Stimulated activated CD8-positive, alpha-beta memory T cell treated with anti-CD3 and anti-CD28 coated beads, Interleukin-2, amount 100 ng/mL, for 1 hour (primary cell): ENCODE results near the gene GABRA5.
"Not testable (repeated sequence)": the region's sequence is repeated elsewhere in the genome, so short reads cannot be mapped to it uniquely, and the experiment has no call there.

Source experiments
- DNase-seq, 2 donors: peaks; one replicate each; pipeline ENCODE4 v3.0.0-alpha.2; 2020; ENCODE audit warnings: low read depth in 2 of 2

Gene GABRA5

DNA sequence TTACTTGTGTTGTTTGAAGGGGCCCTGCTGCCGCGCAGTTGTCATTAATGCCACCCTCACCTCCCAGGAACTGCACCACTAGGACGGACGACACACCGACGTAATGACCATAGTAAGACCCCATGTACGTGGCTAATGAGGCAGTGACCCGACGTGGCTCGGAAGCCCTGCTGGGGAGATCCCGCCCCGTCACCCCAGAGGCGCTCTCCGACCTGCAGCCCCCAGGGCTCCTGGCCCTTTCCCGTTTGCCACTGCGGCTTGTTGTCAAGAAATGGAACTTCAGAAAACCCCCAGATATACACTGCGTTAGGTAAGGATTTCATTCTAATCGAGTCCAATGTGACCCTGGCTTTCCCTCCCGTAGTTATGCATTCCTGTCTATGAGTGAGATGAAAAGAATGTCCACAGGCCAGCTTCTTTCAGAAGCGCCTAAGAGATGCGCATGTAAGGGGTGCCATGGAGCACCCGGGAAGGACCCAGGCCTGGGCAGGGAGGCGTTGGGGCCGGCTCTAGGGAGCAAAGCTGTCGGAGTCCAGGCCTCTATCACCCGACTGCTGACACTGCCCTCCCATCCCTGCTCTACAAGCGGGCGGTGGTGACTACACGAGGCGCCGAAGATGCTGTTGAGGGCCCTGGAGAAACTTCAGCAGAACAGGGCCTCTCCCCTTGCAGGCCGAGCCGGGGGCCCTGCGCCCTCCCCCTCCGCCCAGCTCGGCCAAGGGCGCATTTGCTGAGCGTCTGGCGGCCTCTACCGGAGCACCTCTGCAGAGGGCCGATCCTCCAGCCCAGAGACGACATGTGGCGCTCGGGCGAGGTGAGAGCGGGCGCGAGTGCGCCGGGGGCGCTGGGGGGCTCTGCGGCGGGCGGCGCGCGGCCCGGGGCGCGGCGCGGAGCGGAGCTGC lies at the start of gene GABRA5:
Gene GABRA5 (plus strand): TSS at position 765 of the 902 bp plus-strand sequence. CDS start 2,187 bp downstream, outside the sequence.
- no peak for DNase-seq

DNA sequence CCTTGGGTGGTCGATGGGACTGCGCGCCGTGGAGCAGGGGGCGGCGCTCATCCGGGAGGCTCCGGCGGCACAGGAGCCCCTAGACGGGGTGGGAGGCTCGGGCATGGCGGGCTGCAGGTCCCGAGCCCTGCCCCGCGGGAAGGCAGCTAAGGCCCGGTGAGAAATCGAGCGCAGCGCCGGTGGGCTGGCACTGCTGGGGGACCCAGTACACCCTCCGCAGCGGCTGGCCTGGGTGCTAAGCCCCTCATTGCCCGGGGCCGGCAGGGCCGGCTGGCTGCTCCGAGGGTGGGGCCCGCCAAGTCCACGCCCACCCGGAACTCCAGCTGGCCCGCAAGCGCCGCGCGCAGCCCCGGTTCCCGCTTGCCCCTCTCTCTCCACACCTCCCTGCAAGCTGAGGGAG lies 35.7 kb upstream of the GABRA5 start:
- DNase-seq: not testable (repeated sequence)

DNA sequence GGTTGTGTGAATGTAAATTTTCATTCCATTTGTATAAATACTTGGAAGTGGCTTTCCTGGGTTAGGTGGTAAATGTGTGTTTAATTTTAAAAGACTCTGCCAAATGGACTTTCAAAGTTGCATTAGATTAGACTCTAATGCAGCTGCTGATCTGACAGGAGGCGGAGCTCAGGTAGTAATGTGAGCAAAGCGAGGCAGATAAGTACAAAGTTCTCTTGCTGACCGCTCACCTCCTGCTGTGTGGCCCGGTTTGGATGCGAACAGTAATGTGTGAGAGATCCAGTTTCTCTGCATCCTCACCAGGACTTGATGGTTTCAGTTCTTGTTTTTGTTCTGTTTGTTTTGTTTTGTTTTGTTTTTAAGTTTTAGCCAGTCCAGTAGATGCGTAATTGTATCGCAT lies 34.9 kb upstream of the GABRA5 start:
- no peak for DNase-seq

DNA sequence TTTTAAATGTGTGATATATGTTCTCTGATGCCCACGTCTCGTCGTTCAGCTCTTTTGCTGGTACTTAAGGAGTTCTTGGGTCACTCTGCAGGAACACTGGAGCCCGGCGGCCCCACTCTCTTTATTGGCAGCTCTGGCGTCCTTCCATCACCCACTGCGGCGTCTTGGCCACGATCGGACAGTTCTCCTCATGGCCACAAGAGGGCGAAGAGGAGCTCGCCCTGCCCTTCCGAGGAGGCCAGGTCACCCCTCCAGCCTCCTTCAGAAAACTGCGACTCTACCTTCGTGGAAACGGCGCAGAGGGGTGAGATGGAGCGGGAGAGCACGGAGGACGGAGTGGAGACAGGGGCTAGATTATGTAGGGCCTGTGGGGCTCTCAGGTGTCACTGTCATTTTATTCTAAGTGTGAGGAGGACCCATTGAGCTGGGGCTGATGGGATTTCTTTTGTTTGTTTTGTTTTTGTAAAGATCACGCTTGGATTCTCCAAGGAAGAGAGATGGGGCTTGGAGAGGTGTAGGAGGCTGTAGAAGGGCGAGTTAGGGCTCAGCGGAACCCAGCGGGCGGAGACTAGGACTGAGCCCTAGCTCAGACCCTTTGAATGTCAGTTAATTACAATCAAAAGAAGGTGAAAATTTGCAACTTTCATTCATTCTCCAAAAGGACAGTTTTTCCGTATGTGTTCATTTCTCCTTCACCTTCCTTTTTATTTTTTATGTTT lies 28.0 kb upstream of the GABRA5 start:
- no peak for DNase-seq

DNA sequence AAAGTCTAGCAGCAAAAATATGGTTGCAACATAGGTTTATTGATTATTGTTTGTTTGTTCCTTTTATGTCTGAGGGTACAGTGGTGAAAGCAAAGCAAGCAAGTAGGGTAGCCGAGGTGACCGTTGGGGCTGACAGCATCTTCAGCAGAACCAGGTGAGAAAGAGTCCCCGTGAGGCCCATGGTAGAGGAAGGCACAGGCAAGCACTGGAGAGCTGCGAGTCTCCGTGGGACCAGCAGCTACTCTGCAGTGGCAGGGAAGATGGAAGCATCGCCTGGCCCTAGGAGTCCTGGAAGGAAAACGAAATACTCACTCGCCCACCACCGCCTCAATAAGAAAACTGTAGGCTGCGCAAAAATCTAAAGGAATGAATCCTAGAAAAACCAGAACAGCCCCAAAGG lies 25.3 kb upstream of the GABRA5 start:
- no peak for DNase-seq

DNA sequence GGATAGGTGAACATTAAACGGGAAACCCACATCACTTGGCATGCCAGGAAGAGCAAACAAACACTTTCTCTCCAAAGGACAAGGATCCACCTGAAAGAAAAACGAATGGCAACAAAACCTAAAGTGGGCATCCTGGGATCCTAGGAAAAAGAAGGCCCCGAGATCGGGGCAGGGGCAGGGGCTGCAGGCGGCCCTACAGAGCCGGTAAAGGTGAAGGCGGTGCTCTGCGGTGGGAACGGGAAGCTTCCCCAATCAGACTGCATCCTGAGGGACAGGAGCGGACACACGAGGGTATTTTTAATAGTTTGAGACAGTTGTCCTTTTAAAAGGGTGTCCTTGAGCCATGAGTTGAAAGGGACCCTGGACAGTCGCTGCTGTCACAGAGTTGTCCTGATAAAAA lies 24.9 kb upstream of the GABRA5 start:
- DNase-seq: no peak

DNA sequence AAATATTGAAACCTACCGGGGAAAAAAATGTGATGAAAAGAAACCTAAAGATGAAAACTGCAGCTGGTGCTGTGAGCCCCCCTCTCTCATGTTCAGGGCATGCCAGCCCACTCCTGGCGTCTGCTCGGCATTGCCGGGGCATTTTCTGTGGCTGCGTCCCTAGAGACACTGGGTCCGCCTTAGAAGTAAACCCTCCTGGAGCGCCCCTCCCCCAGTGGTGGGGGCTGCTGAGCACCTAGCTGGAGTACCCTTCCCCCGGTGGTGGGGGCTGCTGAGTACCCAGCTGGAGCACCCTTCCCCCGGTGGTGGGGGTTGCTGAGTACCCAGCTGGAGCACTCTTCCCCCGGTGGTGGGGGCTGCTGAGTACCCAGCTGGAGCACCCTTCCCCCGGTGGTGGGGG lies 24.5 kb upstream of the GABRA5 start:
- DNase-seq: no peak

DNA sequence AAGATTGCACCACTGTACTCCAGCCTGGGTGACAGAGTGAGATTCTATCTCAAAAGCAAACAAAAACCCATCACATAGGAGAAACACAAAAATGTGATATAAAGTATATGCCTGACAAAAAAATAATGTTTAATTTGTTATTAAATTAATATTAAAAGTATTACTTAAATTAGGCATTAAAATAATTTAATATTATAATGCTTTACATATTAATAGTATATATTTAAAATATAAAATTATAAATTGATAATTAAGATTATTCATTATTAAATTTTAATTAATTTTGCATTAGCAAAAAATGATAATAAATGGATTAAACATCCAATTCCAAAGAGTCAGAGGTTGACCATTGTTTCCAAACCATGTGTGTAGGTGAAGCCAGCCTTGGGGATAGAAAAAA lies 22.0 kb upstream of the GABRA5 start:
- no peak for DNase-seq

DNA sequence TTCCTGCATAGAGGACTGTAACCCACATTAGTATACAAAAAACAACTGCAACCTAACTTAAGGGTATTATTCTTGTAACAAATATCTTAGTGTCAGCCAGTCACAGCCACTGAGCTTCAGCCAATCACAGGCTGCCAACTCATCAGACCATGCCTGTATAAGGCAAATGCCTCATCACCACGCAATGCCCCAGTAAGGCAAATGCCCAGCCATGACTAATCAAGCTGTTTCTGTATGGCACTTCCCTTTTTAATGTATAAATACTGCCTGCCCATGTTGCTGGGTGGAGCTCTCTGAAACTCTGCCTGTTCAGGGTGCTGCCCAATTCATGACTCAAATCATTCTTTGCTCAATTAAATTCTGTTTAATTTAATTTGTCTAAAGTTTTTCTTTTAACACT lies 18.4 kb upstream of the GABRA5 start:
- DNase-seq: no peak

DNA sequence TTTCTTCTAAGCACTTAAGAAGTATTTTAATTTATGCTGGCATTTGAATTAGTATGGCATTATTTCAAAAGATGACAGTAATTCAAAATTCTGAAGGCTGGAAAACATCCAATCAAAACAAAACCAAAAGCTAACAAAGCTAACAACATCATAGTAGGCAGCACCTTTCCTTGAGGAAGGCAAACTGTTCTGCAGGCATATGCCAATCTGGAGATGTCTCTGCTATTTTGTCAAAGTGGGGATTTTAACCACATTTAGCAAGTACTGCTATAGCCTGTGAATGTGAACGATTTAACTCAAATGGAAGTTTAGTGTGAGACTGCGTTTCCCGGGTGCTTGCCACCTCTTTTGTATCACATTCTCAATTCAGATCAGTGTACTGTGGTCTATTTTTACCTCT lies 16.7 kb upstream of the GABRA5 start:
- no peak for DNase-seq

DNA sequence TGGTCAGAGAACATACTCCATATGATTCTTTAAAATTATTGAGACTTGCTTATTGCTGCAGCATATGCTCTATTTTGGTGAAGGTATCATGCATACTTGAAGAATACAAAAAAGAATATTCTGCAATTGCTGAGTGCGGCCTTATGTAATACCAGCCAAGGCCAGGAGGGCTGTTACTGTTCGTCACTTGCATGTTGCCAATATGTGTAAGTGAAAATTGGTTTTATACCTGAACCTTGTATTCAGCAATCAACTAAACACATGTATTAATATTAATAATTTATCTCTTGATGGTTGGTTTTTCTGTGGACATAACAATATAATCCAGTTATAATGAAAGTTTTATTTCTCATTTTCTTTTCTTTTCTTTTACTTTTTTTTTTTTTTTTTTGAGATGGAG lies 13.9 kb upstream of the GABRA5 start:
- DNase-seq: no peak

DNA sequence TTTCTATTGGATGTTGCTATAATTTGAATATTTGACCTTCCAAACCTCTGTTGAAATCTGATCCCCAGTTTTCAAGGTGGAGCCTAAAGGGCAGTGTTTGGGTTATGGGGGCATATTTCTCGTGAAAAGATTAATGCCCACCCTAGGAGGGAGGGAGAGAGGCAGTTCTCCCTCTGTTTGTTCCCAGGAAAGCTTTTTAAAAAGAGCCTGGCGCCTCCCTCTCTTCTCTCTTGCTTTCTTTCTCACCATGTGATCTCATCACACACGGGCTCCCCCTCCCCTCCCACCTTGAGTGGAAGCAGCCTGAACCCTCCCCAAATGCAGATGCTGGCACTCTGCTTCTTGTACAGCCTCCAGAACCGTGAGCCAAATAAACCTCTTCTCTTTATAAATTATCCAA lies 12.4 kb upstream of the GABRA5 start:
- no peak for DNase-seq

DNA sequence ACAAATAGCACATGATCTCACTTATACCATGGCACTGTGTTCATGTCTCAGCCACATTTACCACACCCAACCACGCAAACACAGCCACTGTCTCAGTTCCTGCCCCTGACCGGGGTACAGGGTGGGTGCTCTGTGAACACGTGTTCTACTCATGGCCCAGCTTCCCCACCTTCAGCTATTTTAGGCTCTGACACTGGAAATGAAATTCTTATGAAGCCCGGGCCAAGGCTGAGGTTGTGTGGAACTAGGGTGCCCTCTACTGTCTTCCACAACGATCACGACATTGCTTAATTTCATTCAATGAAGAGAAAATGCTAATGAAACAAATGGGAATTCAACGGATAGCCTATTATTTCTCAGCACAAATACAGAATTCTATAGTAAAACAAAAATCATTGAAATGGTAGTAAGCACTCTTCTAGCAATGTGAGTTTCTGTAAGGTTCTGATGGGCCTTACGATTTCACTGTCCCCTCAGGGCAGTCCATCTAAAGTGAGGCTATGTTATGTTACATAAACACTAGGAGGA lies 2.1 kb upstream of the GABRA5 start:
- DNase-seq: no peak

DNA sequence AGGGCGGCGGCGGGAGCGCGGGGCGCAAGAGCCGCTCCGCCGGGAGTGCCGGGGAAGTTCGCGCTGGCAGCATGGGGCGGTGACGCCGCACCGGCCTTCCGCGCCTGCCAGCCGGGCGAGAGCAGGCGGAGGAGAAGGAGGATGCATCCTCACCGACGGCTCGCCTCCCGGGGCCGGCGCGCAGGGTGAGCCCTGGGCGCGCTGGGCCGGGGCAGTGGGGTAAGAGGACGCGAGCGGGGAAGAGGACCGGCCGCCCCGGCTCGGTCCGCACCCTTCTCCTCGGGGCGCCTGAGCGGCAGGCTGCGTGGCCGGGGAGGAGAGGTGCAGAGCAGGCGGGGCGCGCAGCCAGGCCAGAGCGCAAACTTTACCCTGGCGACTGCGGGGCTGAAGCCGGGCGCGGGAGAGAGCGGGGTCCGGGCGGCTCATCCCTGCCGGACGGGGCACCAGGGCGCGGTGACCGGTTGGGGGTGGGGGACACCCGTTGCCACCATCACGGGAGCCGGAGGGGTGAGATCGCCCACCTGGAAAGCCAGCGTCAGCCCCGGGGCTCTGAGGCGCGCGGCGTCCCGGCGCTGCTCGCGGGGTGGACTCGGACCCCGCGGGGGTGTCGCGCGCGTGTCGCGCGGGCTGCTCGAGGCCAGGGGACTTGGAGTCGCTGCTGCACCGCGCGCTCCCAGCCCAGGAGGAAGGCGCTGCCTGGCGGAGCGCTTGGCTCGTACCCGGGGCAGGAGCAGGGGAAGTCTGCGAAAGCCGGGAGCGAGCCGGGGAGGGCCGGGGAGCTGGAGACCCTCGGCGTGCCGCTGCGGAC lies 542 bp downstream of the GABRA5 start:
- DNase-seq: no peak

DNA sequence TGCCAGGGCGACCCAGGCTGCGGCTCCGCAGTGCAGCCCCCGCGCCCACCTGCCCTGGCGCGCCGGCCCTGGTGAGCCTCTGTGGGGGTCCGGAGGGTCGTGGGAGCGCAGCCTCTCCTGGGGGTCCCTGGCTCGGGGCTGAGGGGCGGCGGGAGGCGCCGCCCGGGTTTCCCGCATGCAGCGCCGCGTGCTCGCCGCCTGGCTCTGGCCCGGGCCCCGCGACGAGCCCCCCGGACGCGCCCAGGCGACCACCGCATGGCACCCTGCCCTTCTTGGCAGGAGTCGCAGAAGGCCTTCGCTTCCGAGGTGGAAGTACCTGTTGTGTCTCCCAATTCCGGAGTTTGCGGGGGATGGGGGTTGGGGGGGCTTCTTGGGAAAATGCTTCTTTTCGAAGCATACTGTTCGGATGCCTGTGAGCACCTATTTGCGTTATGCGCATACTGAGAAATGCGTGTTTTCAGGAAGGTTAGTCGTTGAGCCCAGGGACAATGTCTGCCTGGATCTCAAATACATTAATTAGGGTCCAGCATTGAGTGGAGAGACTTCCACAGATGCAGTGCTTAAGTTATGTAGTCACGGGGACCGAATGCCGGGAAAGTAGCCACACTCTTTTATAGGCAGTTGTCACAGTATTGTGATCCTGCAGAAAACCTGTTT lies 1.3 kb downstream of the GABRA5 start:
- no peak for DNase-seq

DNA sequence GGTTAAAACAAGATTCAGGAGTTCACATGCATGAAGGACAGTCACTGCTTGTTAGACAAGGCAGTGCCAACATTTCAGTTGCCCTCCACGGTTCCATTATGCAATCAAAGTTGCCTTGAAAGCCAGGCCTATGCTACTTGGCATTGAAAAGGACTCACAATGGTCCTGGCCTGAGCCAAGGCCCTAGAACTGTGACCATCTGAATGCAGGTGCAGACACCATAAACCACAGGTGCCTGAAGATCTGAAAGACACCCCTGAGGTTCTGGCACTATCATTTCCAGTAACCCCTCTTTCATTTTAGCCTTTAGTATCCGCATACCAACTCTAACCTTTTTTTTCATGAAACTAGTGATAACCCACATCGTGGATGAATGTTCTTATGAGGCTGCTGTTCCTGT lies 2.8 kb downstream of the GABRA5 start:
- DNase-seq: no peak

DNA sequence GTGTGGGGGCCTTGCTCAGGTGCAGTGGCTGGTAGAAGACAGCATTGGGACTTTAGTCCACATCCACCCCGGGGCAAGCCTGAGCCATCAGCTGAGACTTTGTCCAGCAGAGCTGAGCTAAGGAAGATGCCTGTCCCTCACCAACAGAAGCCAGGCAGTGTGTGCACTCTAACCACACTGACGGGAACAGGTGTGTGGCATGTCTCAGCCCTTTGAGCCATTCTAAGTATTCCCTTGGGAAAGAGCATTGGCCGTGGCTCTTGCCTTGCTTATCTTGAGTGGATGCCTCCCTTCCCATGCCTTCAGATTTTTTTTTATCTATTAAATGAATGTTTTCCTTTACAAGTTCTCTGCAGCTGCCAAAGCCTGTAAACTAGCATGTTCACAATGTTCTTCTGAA lies 3.5 kb downstream of the GABRA5 start:
- no peak for DNase-seq

DNA sequence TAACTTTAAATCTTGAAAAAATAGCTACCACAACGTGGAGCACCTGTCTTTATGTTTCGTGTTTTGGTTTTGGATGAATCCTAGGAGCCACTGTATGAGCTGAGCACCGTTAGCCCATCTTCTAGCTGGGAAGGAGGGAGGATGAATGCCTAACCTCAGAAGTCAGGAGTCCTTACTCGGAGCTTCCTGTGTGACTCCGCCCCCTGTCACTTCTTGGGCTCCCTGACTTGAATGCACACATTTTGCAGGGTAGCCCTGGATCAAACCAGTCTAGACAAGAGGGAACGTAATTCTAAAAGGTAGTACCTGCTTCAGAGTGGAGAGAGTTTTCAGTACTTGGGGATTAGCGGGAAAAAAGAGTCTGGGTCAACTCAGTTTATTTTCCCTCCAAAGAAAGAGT lies 5.3 kb downstream of the GABRA5 start:
- DNase-seq: no peak

DNA sequence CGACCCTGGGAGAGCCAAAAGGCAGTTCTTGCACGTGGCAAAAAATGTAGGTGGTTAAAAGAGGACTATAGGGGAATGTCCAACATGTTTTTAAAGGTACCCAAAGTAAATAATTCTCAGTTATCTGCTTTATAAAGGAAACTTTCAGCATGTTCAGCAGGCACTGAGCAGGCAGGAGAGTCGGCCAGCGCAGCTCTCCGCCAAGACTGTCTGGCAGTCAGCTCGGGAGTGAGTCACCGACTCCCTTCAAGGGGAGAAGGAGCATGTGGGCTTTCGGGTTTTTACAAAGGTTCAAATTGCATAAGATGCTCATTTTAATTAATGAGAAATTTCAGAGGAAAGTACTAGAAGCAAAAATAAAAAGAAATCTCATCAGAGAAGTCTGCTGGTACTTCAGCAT lies 7.0 kb downstream of the GABRA5 start:
- no peak for DNase-seq

DNA sequence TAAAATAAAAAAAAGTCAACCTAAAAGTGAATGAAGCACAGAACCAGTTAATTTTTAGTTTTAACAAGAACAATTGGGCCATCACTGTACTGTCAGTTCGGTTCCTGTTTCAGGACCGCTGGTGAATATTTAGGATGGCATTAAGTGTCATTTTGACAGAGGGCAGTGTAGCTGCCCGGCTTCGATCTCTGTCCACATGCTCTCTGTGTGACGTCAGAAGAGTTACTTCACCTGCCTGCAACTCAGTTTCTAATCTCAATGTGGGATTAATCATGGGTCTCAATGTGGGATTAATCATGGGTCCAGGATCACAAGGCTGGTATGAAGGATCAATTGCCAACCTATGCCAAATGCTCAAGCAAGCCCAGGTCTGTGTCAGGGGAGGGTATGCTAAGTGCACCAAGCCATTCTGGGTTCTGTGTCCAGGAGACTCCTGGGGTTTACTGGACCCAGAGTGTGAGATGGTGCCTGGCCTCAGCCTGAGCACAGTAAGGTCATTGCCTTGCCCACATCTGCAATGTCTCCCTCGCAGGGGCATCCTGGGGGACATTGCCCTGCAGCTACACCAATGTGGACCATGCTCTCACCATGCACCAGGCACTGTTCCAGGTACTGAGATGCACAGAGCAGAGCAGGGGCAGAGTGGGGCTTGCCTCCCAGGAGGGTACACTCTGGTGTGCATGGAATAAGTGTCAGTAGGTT lies 8.1 kb downstream of the GABRA5 start:
- no peak for DNase-seq

DNA sequence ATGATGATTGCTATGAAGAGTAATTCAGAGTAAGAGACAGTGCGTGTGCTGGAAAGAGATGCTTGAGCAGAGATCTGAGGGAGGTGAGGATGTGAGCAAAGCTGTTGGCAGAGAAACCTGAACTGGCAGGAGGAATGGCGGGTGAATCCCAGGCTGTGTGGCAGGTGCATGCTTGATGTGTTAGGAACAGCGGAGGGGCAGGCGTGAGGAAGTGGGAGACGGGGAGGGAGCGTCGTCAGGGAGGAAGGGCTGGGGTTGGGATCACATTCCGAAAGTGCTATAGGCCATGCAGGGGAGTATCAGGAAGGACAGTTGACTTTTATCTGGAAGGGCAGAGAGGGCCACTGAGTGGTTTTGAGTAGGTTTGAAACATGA lies 8.6 kb downstream of the GABRA5 start:
- no peak for DNase-seq
